GM19351 (cell line): ENCODE measurements around the gene JAML.
"Not testable (repeated sequence)": the region's sequence is repeated elsewhere in the genome, so short reads cannot be mapped to it uniquely, and the experiment has no call there.

Experiments used
- ATAC-seq: cut with Tn5 transposase; IDR thresholded peaks from one replicate; pipeline ENCODE4 v1.9.1; 2021; ENCODE audit warnings: mild to moderate bottlenecking, moderate library complexity; ENCODE audit not compliant: unreplicated experiment

Gene JAML

DNA sequence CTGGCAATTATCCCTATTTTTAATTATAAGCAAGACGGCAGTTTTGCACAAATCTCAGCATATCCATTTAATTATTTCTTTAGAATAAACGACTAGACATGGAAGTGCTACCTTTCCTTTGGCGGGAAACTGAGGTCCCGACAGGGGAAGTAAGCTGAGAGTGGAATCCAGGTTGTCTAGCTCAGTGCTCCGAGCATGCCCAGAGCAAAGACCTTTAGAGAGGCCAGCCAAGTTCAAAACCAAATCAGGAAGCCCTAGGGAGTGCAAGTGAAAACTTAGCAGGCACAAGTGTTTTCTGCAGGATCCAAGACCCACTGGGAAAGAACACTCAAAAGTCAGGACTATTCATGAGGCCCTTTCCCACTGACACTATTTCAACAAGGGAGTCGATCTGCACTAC, 25.7 kb downstream of the JAML start:
- no peak for ATAC-seq

DNA sequence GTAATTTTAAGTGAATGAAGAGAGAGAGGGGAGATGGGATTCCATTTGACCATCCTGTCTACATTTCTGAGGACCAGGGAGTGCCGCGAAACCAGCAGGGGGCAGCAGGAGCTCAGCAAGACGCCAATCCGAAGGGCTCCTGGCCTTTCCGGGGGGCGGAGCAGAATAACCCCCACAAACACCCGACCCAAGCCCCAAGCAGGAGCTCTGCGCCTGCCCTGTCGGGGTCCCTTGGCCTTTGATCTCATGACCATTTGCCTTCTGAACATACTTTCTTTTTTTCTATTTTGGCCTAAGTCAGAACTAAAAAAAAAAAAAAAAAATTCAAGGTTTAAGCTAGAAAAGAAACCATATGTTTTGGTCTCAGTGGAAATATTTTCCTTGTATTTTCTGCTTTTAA, 26.4 kb downstream of the JAML start:
- ATAC-seq: no peak

DNA sequence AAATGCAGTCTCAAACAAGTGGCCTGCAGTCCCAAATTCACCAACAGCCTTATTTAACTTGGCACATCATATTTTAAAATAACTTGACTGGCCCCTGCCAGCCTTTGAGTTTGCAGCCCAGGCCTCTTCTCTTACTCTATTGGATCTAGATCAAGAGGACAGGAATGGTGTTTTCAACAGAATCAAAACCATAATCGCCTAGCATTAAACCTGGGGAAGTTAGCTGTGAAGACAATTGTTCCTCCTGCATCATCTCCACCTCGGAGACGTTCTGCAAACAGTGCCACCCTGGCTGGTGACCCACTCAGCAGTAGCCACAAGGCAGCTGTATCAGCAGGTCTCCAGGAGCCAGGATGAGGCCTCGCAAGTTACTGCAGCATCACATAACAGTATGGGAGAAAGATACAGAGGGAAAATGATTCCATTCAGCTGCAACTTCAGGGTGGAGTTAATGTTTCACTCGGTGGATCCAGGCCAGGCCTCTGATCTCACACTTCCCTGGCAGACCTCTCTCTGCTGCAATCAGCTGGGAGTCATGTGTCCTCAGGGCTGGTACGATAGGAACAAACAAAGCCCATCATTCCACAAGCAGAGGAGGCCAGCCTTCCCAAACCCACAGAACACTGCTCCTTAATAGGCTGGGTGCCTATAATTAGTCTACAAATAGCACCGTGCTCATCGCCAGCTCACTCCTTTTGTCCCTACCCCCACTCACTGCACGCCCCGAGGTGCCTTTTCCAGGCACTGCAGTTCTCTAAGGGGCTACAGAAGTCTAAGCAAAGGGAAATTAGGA, 29.8 kb downstream of the JAML start:
- ATAC-seq: no peak

DNA sequence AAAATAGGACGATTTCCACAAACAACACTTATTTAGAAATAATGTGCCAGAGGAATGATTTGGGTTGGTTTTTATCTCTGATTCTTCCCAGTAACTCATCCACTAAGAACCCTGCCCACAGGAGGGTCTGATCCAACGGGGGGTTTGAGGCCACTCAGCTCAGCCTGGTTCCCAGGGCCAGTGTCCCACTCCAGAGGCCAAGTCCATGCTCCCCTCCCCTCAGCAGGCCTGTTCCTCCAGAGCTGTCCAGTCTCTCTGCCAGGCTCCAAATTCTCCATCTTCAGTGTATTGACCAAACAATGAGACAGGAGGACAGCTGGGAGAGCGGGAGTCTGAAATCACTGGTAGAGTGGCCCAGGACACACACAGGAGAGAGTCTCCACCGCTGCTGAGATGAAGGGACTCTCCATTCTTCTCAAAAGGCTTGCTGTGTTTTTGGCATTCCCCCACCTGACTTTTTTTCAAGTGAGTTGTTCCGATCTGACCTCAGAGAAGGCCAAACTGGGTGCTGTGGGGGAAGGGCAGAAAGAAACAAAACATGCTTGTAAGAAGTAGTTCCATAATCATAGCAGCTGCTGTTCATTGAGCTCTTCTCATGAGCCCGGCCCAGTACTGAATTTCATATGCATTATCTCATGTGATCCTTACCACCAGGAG, 30.8 kb downstream of the JAML start:
- no peak for ATAC-seq

GRCh38 chr11:118192817-118193216, 32.0 kb downstream of the JAML start:
- not testable (repeated sequence) for ATAC-seq

- not testable (repeated sequence) for ATAC-seq
Observed at GRCh38 chr11:118190942-118191506, 33.8 kb downstream of the JAML start.

- no peak for ATAC-seq
Observed at GRCh38 chr11:118186346-118187107, 38.3 kb downstream of the JAML start.

DNA sequence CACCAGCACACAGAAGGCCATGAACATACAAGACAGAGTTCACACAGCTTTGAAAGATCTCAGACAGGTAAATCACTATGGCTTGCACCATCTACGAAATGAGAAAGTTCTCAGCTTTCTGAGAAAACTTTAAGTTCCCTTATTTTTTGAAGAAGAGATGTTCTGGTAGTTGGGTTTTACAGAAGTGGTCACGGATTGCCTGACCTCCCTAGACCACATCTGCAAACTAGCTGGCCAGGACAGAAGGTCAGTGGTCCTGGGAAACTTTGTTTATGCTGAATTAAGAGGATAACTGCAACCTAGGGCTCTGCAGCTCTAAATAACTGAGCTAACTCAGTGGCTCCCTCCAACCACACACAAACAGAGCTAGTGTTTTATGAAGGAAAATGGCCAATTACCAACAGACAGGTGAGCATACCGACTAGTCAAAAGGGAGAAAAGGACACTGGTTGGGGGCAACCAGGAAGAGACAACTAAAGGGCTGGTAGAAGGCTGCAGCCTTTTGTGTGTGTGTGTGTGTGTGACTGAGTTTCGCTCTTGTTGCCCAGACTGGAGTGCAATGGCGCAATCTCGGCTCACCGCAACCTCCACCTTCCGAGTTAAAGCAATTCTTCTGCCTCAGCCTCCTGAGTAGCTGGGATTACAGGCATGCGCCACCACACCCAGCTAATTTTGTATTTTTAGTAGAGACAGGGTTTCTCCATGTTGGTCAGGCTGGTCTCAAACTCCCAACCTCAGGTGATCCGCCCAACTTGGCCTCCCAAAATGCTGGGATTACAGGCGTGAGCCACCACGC, 39.8 kb downstream of the JAML start:
- no peak for ATAC-seq

DNA sequence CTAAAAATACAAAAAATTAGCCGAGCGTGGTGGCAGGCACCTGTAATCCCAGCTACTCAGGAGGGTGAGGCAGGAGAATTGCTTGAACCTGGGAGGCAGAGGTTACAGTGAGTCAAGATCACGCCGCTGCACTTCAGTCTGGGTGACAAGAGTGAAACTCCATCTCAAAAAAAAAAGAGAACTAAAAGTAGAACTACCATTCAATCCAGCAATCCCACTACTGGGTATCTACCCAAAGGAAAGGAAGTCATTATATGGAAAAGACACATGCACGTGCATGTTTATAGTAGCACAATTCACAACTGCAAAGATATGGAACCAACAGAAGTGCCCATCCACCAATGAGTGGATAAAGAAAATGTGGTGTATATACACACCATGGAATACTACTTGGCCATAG, 41.1 kb downstream of the JAML start:
- not testable (repeated sequence) for ATAC-seq

DNA sequence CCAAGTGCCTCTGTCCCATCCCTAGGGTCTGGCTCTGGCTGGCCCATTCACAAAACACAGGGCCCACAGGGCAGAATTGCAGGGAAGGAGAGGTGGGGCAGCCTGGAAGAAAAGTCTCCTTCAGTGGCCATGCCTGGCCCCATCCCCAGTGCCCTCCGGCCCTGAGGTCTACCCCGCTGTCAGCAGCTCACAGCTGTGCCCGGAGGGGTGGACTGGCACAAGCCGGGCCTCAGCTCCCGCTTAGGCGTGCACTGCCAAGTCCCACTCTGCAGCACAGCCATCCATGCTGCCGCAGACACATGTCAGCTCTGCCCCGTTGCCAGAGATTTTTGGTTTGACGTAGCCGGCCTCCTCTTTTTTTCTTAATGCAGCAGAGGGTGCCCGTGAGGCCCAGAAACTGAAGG, 44.5 kb downstream of the JAML start:
- ATAC-seq: no peak

DNA sequence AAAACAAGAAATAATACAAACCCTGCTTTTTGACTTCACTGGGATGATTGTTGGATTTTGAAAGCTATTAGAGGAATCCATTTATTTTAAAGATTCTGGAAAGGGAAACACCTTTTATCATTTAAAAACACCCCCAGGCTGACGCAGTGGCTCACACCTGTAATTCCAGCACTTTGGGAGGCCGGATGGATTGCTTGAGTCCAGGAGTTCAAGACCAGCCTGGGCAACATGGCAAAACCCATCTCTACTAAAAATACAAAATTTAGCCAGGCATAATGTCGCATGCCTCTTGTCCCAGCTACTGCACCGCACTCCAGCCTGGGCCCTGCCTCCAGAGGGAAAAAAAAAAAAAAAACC, 48.1 kb downstream of the JAML start:
- ATAC-seq: no peak

- no peak for ATAC-seq
Observed at GRCh38 chr11:118175993-118176777, 48.6 kb downstream of the JAML start, which contains the start of gene SCN2B. Gene SCN2B, minus strand, starts transcription at chr11:118176639. Its CDS starts 208 bp downstream, at chr11:118176431.

GRCh38 chr11:118175031-118175992, 49.5 kb downstream of the JAML start:
- no peak for ATAC-seq

DNA sequence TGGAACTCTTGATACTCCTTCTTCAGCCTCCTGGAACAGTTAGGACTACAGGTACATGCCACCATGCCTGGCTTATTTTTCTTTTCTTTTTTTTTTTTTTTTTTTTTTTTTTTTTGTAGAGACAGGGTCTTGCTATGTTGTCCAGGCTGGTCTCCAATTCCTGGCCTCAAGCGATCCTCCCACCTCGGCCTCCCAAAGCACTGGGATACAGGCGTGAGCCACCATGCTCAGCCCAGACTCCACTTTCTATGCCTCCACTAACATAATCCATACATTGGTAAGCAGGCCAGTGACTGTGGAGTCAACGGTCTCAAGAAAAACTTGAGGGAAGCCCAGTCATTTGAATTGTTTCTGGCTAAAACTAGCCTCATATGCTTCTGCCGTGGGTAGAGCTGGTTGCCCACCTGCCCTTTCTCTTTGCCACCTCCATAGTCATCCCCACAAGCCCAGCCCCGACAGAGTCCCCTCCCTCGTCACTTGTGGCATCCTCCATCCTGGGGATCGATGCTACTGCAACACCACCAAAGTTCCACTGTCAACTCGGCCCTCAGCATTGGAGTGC, 50.7 kb downstream of the JAML start:
- no peak for ATAC-seq

- ATAC-seq: no peak
Observed at GRCh38 chr11:118172356-118172755, 52.5 kb downstream of the JAML start.

DNA sequence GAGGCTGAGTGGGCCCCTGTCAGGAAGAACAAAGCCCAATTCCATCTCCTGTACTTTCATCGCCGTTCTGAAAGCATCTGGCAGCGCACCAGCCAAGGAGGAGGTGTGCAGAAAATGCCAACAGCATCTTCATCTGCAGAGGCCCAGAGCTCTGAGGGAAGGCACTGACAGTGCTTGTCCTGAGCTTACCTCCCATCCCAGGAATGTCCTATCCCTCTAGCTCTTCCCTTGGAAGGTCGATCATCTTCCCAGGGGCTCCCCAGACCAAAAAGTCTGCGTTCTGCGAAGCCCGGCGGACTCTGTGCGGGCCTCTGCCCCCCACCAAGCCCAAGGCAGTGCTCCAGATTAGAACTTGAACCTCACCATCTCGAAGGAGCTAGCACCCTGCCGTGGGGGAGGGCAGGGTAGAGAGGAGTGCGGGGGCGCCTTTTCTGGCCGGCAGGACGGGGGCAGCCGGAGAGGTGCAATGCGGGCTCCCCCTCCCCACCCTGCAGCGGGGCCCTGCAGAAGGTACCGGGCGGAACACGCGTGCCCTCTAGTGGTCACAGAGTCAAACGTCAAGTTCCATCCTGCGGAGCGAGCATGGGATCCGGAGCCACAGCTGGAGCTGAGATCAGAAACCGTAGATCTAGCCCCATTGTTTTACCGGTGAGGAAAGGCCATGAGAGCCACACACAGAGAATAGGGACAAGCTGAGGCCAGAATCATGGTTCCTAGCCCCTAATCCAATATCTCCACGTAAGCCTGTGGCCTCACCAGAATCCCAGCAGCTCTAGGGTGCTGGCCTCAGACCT, 53.3 kb downstream of the JAML start:
- no peak for ATAC-seq

- ATAC-seq: no peak
Observed at GRCh38 chr11:118170882-118171268, 53.9 kb downstream of the JAML start.

DNA sequence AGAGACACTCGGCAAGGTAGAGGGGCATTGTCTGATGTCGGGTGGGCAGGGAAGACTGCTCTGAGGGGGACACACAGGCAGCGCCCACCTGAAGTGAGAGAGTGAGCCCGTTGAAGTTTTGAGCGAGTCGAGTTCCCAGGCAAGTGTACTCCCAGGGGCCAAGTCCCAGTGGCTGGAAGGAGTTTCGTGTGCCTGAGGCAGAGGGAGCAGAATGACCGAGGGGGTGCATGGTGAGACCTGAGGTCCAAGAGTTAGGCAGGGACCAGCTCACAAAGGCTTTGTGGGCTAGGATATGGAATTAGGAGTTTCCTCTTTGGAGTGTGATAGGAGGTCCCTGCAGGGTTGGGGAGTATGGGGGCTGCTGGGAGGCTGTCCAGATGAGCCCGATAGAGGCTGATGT, 54.6 kb downstream of the JAML start:
- ATAC-seq: no peak
